Measurements from ENCODE around the gene ITGB4.

The ITGB4 gene

DNA sequence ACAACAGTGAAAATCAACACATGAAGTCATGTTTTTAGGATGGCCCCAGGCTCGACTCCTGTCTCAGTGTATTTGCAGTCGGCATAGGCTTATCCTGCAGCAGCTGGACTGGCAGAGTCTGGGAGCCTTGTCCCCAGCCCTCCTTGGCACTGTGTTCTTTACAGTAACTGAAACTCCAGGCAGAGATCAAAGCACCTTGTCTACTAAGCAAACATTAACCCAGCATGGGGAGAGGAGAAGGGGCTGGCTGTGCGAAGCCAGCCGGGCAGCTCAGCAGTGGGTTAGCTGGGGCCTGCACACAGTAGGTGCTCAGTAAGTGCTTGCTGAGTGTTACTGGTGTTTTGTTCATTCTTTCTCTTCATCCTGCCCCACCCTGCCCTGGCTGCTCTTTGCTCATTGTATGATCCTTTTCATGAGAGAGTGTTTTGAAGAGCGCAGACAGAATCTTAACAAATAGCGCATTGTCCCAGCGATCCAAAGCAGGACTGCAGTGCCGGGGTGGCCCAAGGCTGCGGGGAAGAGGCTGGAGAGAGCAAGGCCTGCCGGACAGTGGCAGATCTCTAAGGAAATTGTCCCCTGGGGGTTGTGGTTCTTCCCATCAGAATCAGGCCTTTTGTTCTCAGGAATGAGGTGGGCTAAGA is 23.5 kb upstream of the ITGB4 start:
- DNase-seq (ENCODE audit: low spot score) = no peak

DNA sequence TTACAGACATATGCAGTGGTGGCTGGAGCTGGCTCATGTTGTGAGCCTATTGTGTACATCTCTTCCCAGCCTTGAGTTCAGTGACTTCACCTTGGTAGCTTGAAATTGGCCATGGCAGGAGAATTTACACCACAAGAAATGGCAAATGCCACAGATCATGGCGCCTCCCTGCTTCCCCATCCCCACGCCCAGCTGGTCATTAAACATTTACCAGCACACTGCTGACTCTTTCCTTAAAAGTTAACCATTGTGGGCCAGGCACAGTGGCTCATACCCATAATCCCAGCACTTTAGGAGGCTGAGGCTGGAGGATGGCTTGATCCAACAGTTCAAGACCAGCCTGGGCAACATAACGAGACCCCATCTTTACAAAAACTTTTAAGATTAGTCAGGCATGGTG is 22.6 kb upstream of the ITGB4 start:
- no peak for DNase-seq (ENCODE audit: low spot score)

DNA sequence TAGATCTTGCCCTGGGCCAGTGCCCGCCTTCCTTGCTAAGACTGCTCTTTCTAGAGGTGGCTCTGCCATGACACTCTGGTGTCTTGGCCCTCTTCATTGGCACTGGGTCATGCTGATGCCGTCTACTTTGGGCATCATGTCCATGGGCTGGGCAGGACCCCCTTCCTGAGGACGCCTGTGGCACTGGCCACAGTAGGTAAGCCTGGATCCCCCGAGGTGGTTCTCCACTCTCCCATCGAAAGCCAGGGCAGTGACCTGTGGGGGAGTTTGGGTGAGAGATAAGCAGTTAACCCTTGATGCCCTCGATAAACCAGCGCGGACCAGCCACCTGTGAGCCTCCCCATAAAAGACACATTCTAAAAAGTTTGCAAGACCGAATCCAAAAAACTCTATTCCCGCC is 20.0 kb upstream of the ITGB4 start:
- DNase-seq (ENCODE audit: low spot score) = no peak

DNA sequence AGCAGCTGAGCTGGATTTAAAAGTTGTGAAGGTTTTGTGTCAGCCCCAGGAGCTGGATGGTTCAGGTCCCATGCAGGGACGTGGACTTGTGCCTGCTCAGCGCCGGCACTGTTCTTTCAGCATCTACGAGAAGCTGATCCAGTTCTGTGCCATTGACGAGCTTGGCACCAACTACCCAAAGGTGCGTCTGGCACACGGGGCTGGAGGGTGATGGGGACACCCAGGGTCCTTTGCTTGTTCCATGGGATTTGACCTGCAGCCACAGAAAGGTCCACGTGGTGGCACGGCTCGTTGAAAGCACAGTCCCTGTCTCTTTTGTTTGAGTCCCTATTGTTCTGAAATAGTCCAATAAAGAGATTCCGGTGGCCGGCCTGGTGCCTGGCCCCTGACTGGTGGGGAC is 18.1 kb upstream of the ITGB4 start:
- no peak for DNase-seq (ENCODE audit: low spot score)

DNA sequence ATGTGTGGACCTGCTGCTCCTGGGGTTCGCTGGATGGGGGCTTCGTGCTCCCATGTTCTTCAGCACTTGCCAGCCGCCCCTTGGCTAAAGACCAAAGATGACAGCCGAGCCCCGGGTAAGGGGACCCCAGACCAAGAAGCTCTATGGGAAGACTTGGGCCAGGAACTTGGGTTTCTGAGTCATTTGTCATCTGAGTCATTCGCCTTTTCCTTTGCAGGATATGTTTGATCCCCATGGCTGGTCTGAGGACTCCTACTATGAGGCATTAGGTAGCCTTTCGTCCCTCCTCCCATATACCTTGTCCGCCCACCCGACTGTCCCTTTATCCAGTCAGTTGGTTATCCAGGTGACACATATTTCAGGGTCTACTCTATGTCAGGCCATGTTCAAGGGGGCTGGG is 17.7 kb upstream of the ITGB4 start:
- no peak for DNase-seq (ENCODE audit: low spot score)

DNA sequence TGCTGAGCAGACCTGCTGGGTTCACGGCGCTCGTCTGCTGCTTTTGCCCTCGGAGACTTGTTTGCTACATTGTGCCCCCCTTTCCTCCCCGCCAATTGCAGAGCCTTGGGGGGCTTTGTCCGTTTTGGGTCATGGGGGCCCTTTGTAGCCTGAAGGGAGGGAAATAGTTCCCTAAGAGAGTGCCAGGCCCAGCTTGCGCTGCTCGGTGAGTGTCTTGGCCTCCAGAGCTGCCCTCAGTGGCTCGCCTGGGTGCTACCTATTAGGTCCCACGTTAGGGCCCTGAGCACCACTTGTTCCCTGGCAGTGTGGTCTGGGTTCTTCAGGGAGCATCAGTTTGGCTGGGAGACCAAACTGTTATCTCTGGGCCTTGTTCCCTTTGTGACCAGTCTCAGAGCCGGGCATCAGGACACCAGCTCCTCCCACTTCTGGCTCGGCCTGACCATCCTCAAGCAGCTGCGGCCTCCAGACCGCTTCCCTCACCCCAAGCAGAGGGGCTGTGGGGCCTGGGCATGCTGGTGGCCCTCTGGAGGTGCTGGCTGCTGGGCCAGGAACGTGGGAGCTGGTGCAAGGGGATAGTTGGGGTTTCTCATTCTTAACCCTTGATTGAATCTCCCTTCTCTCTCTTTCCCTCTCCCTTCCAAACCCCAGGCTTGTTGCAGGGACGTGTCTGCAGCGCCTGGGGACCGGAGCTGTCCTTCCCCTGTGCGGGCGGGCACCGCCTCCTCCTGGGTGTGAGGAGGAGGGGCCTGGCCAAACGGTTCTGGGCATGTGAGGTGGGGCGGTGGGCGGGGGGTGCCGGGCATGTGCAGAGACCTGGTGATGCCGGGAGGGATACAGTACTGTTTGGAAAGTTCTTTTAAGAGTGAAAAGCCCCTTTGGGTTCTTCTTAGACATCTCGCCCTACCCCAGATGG is 16.0 kb upstream of the ITGB4 start:
- DNase-seq (ENCODE audit: low spot score) = no peak

DNA sequence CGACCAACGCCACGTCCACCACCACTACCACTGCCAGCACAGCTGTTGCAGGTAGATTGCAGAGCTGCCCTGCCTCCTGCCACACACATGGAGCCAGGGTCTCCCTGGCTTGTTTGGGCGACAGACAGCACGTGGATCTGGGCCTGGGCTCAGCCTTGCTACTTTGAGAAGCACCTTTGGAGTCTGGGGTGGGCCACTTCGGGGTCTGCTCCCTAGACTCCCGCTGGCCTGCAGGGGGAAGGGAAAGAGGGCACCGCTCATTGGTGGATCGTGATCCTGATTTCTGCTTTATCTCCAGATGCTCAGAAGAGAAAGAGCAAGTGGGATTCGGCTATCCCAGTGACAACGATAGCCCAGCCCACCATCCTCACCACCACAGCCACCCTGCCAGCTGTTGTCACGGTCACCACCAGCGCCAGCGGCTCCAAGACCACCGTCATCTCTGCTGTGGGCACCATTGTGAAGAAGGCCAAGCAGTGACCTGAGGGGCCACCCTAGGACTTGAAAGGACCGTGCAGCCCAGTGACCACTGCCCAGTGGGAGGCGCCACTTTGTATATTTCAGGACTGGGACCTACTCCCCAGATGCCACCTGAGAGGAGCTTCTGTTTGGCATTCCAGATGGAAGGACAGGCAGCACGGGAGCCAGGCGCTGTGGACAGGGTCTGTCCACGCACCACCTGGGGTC is 15.1 kb upstream of the ITGB4 start:
- DNase-seq (ENCODE audit: low spot score) = no peak

DNA sequence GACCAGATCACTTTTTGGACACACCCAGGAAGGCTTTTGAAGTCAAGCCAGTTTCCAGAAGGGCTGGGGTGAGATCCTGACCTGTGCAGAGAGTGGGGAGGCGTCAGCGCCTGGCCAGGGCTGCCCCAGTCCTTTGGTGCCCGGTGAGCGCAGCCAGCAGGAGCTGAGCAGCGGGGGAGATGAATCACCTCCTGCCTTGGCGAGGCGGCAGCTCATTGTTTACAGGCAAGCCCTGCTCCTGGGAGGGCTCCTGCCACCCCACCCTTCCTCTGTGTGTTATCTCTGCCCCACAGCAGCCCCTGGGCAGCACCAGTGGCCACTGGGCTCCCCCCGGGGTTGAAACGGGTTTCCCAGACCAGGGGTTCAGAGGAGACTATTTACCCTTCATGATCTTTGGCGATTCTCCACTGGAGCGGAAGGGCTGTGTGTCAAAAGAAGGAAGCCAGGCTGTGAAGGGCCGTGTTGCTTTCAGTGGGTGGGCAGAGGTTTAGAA is 14.1 kb upstream of the ITGB4 start:
- DNase-seq (ENCODE audit: low spot score) = no peak

DNA sequence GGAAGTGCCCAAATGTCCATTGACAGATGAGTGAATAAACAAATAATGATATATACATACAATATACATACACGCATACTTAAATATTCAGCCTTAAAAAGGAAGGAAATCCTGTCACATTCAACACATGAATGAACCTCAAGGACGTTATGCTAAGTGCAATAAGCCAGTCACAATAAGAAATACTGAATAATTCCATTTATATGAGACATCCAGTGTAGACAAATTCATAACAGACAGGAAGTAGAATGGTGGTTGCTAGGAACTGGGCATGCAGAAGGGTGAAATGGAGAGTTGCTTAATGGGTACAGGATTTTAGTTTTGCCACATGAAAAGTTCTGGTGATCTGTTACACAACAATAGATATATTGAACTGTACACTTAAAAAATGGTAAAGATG is 8.8 kb upstream of the ITGB4 start:
- DNase-seq (ENCODE audit: low spot score) = no peak

DNA sequence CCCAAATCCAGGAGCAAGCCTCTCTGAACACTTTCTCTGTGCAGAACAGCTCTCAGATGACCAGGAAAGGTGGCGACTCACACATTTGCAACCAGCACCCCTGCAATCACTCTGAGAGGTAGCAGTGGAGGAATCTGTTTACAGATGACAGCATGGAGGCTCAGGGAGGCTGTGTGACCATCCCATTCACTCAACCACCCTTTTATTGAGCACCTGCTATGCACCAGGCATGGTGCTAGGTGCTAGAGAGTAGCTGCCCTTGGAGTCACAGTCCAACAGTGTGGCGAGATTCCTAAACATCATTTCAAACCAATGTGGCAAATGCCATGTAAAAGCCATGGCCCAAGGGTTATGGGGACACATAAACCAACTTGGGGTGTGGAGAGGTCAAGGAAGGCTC is 1.5 kb upstream of the ITGB4 start:
- no peak for DNase-seq (ENCODE audit: low spot score)

DNA sequence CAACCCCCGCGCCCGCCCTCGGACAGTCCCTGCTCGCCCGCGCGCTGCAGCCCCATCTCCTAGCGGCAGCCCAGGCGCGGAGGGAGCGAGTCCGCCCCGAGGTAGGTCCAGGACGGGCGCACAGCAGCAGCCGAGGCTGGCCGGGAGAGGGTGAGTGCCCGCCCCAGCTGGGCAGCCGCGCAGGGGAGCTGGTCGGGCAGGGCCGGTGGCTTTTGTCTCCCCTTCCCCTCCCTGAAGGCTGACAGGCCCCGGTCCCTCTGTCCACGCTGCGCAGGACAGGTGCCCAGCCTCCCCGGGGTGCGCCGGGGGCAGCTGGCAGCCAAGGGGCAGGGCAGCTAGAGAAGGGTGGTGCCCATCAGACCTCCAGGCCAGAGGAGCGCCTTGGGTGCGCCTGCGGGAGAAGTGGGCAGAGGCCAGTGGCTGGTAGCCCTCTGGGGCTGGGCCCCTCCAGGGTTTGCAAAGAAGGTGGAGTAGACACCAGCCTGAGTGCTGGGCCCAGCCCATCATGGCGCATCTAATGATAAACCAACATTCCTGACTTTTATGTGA is 278 bp downstream of the ITGB4 start:
- DNase-seq (ENCODE audit: low spot score) = no peak

DNA sequence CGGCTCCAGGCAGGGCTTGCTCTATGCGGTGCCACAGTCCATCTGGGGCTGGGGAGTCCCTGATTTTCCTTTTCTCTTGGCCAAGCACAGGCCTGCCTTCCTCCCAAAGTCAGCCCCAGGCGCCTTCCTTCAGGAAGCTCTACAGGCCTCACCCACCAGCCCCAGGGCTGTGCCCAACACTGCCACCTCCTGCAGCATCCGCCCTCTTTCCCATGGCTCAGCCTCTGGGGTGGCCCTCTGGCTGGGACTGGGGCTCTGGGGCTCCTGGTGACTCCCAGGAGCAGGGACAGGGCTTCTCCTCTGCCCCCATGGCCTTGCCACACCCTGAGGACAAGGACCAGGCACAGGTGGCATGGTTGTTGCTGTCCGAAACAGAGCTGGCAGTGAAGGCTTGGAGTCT is 817 bp downstream of the ITGB4 start:
- DNase-seq (ENCODE audit: low spot score) = no peak

DNA sequence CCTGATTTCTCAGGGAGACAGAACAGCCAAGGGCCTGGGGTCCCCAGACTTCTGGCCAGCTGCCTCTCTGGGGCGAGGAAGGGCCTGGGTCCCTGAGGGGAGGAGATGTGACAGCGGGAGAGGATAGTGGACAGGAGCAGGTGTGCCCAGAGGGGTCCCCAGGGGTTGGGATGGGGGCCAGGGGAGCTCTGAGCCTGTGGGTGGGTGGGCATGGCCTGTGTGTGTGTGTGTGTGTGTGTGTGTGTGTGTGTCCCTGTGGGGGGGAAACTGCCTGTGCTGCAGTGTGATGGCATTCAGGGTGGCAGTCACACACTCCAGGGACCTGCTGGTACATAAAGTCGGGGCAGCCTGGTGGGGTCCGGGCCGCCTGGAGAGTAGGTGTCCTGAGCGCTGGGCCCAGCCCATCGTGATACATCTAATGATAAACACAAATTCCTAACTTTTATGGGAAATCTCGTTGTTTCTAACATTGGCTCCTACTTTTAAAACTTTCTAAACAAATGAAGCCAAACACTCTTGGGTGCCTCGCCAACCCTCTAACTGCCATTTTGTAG is 1.4 kb downstream of the ITGB4 start:
- DNase-seq (ENCODE audit: low spot score) = no peak

DNA sequence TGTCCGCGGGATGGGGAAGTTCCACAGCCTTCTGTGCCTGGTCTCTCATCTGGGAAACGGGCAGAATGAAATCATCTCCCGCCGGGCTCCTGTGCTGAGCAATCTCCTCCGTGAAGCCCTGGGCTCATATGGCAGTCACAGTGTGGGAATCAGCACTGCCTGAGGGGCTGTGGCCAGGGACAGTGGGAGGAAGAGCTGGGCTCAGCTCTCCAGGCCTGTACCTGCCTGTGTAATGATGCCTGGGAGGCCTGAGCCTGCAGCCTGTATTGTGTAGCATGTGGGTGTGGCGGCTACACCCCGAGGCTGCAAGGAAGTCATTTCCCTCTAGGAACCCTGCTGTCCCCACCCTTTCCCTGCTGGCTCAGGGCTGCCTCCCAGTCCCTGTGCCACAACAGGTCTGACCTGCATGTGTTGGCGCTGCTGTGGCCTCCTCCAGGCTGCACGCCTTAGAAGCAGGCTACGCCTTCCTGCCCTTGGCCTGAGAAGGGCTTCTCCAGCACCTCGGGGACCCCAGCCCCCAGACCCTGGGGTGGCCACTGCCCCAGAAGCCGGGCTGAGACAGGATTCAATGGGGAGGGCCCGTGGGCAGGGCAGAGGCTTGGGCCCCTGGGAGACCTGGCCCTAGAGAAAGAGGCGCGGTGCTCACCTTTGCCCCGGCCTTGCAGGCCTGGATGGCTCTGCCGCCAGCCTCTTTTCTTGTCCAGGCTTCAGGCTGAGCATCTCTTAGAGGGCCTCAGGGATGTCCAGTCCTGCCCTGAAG is 2.1 kb downstream of the ITGB4 start:
- DNase-seq (ENCODE audit: low spot score) = no peak

DNA sequence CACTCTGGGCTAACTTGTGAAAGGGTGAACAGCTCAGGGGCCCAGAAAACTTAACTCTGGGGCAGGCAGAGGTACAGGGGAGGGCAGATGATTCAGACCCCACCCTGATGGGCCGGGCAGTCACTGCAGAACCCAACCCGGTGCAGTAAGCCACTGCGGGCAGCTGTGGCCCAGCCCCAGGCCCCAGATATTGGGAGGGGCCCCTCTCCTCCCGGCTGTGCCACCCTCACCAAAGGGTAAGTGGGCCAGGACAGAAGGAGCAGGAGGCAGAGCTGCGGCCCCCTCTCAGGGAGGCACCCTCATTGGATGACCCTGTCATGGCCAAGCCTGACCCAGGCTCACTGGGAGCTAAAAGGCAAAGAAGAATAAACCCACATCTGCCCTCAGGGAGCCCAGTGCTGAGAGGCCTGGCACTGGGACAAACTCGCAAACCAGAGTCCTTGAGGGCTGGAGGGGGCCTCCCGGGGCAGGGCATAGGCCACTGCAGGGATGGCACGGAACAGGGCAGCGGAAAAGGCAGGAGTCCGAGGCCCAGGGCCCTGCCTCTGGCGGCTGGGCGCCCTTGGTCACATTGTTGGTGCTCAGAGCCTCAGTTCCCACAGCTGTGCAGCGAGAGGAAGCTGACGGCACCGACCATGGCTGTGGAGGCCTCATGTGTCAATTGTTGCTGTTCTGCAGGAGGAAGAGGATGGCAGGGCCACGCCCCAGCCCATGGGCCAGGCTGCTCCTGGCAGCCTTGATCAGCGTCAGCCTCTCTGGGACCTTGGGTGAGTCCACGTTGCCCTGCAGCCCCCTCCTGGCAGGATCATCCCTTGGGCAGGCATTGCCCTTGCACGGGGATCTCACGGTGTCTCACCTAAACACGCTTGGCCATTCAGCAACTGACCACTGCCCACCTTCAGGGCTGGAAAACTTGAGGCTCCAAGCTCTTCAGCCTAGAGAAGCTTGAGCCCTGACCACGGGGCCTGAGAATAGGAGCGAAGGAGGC is 3.1 kb downstream of the ITGB4 start:
- no peak for DNase-seq (ENCODE audit: low spot score)

DNA sequence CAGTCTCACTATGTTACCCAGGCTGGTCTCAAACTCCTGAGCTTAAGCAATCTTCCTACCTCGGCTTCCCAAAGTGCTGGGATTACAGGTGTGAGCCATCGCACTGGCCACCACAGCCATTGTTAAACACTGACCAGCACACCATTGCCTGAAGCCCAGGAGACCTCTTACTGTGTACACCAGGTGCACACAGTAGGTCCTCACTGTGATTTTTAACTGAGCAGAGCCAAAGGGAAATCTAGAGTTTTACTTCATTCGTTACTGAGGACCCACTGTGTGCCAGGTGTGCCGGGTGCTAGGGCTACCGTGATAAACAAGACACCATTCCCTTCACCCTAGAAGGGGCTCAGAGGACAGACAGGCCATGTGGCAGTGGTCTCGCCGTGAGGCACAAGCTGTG is 4.2 kb downstream of the ITGB4 start:
- no peak for DNase-seq (ENCODE audit: low spot score)

DNA sequence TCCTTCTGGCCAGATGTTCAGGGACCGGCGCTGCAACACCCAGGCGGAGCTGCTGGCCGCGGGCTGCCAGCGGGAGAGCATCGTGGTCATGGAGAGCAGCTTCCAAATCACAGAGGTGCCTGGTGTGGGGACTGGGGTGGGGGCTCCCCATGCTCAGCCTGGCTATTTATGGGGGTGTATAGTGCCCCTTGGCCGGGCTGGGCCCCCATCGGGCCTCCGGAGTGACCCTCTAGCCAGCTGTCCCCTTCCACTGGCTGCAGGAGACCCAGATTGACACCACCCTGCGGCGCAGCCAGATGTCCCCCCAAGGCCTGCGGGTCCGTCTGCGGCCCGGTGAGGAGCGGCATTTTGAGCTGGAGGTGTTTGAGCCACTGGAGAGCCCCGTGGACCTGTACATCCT is 6.1 kb downstream of the ITGB4 start:
- DNase-seq (ENCODE audit: low spot score) = no peak

DNA sequence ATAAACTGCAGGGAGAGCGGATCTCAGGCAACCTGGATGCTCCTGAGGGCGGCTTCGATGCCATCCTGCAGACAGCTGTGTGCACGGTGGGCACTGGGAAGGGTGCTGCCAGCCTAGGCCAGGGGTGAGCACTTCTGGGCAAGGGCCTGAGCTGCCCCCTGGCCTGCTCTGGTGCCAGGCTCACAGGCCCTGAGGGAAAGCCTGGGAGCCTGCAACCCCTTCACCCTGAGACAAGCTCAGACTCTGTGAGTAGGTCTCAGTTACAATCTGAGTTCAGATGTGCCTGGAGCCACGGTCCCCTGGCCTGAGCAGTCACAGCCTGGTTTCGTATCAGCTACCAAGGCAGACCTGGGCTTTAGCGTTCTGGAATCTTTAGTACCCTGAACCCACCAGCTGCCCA is 8.1 kb downstream of the ITGB4 start:
- DNase-seq (ENCODE audit: low spot score) = no peak

DNA sequence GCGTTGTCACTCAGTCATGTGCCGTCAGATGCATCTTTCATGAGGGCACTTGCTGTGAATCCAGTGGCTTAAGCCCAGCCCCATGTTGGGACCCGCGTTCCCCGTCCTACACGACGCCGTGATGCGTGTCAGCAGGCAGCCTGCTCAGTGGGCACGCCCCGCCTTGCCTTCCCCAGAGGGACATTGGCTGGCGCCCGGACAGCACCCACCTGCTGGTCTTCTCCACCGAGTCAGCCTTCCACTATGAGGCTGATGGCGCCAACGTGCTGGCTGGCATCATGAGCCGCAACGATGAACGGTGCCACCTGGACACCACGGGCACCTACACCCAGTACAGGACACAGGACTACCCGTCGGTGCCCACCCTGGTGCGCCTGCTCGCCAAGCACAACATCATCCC is 8.8 kb downstream of the ITGB4 start:
- DNase-seq (ENCODE audit: low spot score) = no peak

DNA sequence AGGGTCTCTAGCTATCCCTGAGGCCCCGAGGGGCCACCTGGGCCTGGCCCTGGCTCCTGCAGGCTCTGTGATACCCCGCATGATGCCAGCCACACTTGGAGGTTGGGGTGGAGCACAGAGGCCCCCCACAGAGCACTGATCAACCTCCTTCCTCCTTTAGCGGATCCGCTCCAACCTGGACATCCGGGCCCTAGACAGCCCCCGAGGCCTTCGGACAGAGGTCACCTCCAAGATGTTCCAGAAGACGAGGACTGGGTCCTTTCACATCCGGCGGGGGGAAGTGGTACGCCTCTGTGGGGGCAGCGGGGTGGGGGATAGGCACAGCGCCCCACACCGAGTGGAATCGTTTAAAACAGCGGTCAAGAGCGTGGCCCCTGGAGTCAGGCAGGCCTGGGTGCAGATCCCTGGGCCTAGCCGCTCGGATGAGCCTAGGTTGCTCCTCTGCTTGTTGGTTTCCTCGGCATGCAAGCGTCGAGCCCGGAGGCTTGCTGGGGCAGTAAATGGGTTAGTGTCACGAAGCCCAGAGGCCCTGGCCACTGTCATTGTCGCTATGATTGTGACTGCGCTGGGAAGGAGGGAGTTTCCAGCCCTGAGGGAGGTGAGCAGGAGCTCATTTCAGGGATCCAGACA is 9.9 kb downstream of the ITGB4 start:
- no peak for DNase-seq (ENCODE audit: low spot score)

Measured in activated CD4-positive, alpha-beta T cell treated with anti-CD3 and anti-CD28 coated beads, Interleukin-2, Interleukin-4, amounts not matched to agents 100 ng/mL and 50 ng/mL, durations not matched to agents 16 hours and 8 hours (primary cell).